Testis (tissue), 3 donors: ENCODE data around the gene GOLGA6L2. TPM values are rescaled to one million over a fixed set of nuclear protein-coding genes. Genes with fewer than 3 reads are reported as not detected.

ENCODE experiments used
- DNase-seq: peaks from one replicate; pipeline ENCODE4 v3.0.0-alpha.2; 2019
- H3K27ac ChIP-seq, 2 donors: fragments of 200-600 bp; sonication (generic); one replicate each; pipeline ENCODE4 v1.5.1; 2019
- H3K27me3 ChIP-seq: fragments of 200-600 bp; sonication (generic); one replicate; pipeline ENCODE4 v1.5.1; 2019
- H3K36me3 ChIP-seq: fragments of 200-600 bp; sonication (generic); one replicate; pipeline ENCODE4 v1.5.1; 2017; ENCODE audit warnings: low read depth; ENCODE audit errors: missing control alignments
- H3K4me1 ChIP-seq: fragments of 200-600 bp; sonication (generic); one replicate; pipeline ENCODE4 v1.5.1; 2019
- H3K4me3 ChIP-seq, 2 donors: fragments of 200-600 bp; sonication (generic); one replicate each; pipeline ENCODE4 v1.5.1; 2017 to 2019
- H3K9me3 ChIP-seq: fragments of 200-600 bp; sonication (generic); one replicate; pipeline ENCODE4 v1.5.1; 2017
- POLR2A ChIP-seq: fragments of 450-650 bp; IDR thresholded peaks from one replicate; pipeline ENCODE4 v1.6.1; 2017; ENCODE audit warnings: antibody characterized with exemption, mild to moderate bottlenecking, moderate library complexity
- WGBS, 2 donors: methylation state at CpG; one replicate each; pipeline ENCODE4 v1.1.5; 2018; 5-methylcytosine and 5-hydroxymethylcytosine counted together
- intact Hi-C: fragments of 100-400 bp; cut with DNase I; formaldehyde crosslinking; loops from one replicate; pipeline ENCODE4 v1.15.1; 2023; ENCODE audit warnings: low total_unique reads
- polyA plus RNA-seq: library from polyadenylated mRNA; stranded (reverse); fragments of 350-450 nt; fragmentation: Illumina TruSeq; extraction: RNeasy Lipid Tissue Mini Kit (QIAGEN cat#74804); gene quantifications from one replicate; pipeline ENCODE4 v1.2.3, GENCODE V29; 2014; ENCODE audit warnings: low read depth, low replicate concordance; ENCODE audit not compliant: insufficient read depth
- total RNA-seq, 2 donors: library from RNA; depleted of rRNA; stranded (reverse); fragments of >200 nt; gene quantifications; one replicate each; pipeline ENCODE4 v1.2.3, GENCODE V29; 2016
- TF ChIP-seq, protein P1 (sequence below), 3 experiments: fragments of 450-650 bp in 2 of 3; fragments of 200-600 bp in 1 of 3; sonication (generic) in 1 of 3; IDR thresholded peaks; one replicate each; pipeline ENCODE4 v1.5.1; 2016 to 2019; ENCODE audit warnings: antibody characterized with exemption in 3 of 3, mild to moderate bottlenecking in 2 of 3, moderate library complexity in 1 of 3

The GOLGA6L2 gene
- total and polyA plus RNA-seq, 3 donors from 2014 or later: 4.2 to 32.0 (median 14.6) TPM

DNA sequence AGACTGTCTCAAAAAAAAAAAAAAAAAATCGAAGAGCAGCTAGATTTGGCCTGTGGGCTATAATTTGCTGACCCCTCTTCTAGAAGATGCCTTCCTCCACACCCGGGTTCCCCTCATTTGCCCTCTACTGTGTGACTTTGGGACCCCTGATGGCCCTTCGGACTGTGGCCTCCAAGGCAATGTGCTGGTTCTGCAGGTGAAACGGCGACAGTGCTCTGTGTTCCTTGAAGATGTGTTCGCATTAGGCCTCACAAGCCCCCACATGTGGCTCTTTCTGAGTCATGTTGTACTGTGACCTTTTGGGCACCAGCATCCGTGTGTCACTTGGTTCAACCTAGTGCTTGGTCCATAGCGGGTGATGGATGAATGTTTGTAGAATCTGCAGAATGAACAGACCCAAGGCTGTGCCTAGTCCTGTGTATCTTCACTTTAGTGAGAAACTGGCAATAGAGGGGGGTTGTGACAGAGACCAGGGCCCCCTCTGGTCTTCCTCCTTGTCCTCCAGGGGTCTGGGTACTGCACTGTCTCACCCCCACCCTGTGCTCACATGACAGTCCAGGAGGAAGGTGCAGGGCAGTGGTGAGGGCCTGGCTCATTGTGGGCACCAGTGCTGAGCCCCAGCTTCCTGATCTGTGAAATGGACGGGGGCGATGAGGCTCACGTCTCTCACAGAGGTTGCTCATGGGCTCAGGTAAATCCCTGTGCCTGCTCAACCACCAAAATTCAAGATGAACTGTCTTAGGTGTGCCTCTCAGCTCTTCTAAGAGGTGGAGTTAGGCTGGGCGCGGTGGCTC lies 22.7 kb downstream of the GOLGA6L2 start:
- DNase-seq: no peak
- no peaks in the 10 kb centered on the region for H3K9me3 ChIP-seq
- H3K4me1 ChIP-seq: no peaks in the 10 kb centered on the region
- intact Hi-C loops: no loop called here
- H3K27ac ChIP-seq: no peak overlapping the region
- H3K27me3 ChIP-seq: no peaks in the 10 kb centered on the region
- WGBS, 2 donors: 83 to 86% methylated on average over 9 to 13 of the region's 13 CpGs
- TF ChIP-seq, protein P1, sequence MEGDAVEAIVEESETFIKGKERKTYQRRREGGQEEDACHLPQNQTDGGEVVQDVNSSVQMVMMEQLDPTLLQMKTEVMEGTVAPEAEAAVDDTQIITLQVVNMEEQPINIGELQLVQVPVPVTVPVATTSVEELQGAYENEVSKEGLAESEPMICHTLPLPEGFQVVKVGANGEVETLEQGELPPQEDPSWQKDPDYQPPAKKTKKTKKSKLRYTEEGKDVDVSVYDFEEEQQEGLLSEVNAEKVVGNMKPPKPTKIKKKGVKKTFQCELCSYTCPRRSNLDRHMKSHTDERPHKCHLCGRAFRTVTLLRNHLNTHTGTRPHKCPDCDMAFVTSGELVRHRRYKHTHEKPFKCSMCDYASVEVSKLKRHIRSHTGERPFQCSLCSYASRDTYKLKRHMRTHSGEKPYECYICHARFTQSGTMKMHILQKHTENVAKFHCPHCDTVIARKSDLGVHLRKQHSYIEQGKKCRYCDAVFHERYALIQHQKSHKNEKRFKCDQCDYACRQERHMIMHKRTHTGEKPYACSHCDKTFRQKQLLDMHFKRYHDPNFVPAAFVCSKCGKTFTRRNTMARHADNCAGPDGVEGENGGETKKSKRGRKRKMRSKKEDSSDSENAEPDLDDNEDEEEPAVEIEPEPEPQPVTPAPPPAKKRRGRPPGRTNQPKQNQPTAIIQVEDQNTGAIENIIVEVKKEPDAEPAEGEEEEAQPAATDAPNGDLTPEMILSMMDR (IDR thresholded peaks at IDR 0.05): no peak
- no peak for TF ChIP-seq POLR2A
- H3K4me3 ChIP-seq: no peak overlapping the region
- H3K36me3 ChIP-seq: no peaks in the 10 kb centered on the region

DNA sequence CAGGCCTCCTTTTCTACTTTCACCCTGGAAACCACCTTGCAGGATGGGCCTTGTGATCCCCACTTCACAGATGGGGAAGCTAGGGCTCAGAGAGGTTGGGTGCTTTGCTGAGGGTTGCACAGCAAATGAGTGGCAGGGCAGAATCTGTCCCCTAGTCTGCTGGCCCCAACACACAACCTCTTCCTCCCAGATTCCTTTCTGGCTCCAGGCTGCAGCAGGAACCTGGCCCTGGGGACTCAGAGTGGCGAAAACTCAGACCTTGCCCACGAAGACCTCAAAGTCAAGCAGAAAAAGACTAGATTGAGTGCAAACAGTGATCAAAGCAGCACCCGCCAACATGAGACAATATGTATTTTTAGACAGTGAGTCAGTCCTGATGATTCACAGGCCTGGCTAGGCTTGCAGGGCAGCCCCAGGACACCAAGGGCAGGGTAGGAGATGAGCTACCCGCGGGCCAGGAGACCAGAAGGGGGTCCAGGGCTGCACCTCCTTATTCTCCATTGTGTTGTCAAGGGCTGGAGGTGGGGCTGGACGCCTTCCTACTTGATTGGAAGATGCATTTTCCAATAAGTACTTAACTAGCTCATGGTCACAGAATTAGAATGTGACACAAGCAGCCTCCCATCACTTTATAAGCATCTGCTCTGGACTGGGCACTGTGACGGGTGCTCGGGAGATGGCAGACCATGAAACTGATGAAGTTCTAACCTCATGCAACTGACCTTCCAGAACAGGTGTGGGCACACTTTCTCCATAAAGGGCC lies 23.9 kb downstream of the GOLGA6L2 start:
- H3K27ac ChIP-seq: no peak overlapping the region
- 73 to 84% methylated on average over 4 to 8 of the region's 8 CpGs for WGBS, 2 donors
- no peaks in the 10 kb centered on the region for H3K9me3 ChIP-seq
- intact Hi-C loops: no loop called here
- no peaks in the 10 kb centered on the region for H3K4me1 ChIP-seq
- H3K27me3 ChIP-seq: no peaks in the 10 kb centered on the region
- H3K36me3 ChIP-seq: no peaks in the 10 kb centered on the region
- H3K4me3 ChIP-seq: no peak overlapping the region
- TF ChIP-seq POLR2A: no peak
- TF ChIP-seq, protein P1 (IDR thresholded peaks at IDR 0.05): no peak
- no peak for DNase-seq

DNA sequence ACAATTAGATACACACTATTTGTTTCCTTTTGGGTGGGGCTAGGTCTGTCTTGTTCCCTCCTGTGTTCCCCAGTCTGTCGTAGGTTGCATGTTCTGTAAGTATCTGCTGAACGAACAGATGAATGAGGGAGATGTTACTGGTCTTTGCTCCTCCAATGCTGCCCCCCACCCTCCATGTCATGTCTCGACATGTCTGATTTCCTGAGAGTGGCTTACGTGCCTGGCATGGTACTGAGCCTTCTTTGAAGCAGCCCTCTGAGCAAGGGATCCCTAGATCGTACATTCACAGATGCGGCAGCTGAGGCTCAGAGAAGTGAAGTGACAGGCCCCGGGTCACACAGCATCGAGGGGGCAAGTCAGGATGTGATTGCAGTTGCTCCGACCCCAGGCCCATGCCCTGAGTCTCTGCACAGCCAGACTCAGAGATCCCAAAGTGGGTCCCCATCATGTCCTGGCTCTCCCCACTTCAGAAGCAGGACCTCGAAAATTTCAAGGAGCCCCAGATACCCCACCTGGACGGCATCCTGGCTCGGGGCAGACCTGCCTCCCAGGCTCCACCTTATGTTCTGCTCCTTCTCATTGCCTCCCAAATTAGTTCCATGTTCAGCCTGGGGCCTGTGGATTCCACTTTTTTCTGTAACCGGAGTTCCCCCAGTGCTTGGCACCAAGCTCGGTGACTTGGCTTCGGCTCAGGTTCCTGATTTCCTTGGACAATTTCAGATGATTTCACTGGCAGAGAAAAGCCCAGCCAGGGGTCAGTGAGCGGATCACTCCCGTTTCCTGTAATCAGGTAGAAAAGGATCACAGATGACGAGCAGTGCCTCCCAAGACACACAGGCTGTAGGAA lies 24.7 kb downstream of the GOLGA6L2 start:
- Histone ChIP-seq H3K9me3 (no peaks in the 10 kb centered on the region), H3K4me1 (no peaks in the 10 kb centered on the region), H3K4me3 (no peak overlapping the region), H3K27me3 (no peaks in the 10 kb centered on the region), H3K36me3 (no peaks in the 10 kb centered on the region), H3K27ac (no peak overlapping the region)
- 84 to 87% methylated on average over 18 of the region's 18 CpGs for WGBS, 2 donors
- no peak for TF ChIP-seq POLR2A
- TF ChIP-seq, protein P1 (IDR thresholded peaks at IDR 0.05): no peak
- DNase-seq: no peak
- intact Hi-C loops: no loop called here

DNA sequence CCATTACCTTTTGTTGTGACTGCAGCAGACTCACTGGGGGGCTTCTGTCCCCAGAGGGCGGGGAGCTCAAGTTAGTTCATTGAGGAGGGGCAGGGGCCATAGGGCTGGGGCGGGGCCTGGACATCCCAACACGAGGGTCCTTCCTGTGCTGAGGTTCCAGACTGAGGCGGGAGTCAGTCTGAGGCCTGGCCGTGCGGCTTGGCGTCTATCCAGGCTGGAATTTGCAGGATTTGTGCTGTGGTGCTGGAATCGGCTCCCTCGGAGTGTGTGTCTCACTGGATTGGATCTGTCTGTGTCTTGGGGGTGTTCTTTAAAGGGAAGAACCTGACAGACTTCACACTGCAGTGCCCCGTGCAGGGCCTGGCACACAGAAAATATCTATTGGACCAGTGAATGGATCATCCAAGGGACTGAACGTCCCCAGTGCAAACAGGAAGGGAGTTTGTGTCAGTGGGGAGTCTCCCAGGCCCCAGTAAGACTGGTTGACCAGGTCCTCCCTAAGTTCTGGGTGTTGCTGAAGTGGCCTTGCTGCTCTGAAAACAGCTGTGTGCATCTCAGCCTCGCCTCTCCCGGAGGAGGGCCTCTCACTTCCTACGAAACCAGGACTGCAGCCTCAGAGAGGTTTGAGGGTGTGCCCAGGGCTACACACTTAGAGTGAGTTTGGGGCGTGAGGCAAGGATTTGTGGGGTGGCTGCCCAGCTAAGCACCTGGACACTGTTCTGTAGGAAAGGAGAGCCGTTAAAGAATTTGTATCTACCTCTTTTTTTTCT lies 26.1 kb downstream of the GOLGA6L2 start:
- TF ChIP-seq, protein P1 (IDR thresholded peaks at IDR 0.05): no peak
- no peak for TF ChIP-seq POLR2A
- Histone ChIP-seq H3K4me3 (no peak overlapping the region), H3K27me3 (no peaks in the 10 kb centered on the region), H3K27ac (no peak overlapping the region), H3K36me3 (no peaks in the 10 kb centered on the region), H3K9me3 (no peaks in the 10 kb centered on the region), H3K4me1 (no peaks in the 10 kb centered on the region)
- intact Hi-C loops: no loop called here
- DNase-seq: no peak
- WGBS, 2 donors: 61 to 70% methylated on average over 11 to 16 of the region's 16 CpGs
